ENCODE results near the gene PRR14L. TPM values are rescaled to one million over a fixed set of nuclear protein-coding genes. Genes with fewer than 3 reads are reported as not detected.
"Not testable (repeated sequence)": the region's sequence is repeated elsewhere in the genome, so short reads cannot be mapped to it uniquely, and the experiment has no call there.

The PRR14L gene
- total RNA-seq, 4 donors from 2014 or later, result 22.8 to 28.4 (median 27.3) TPM

DNA sequence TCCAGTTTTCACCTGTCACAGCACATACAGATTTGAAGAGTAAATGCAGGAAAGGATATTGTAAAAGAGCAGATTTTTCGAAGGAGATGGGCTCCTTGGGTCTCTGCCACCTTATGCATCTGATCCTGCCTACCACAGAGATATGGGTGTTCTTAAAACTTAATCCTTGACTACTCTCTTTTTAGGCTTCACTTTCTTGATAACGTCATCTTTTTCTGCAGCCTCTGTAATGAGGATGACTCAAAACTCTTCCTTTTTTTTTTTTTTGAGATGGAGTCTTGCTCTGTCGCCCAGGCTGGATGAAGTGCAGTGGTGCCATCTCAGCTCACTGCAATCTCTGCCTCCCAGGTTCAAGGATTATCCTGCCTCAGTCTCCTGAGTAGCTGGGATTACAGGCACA is 7.8 kb downstream of the PRR14L start:
- Histone ChIP-seq H3K27ac (no peak overlapping the region), H3K9me3 (no peaks in the 10 kb centered on the region), H3K36me3 (peaks cover 0 to 40% (median 0%) of the 10 kb centered on the region in 3 donors), H3K4me3 (no peak overlapping the region), H3K27me3 (no peaks in the 10 kb centered on the region), H3K4me1 (peaks cover 0 to 22% (median 0%) of the 10 kb centered on the region in 4 donors)
- WGBS, 2 donors, result 78 to 82% methylated on average over 3 of the region's 3 CpGs
- DNase-seq (ENCODE audit: low spot score in 2 of 2), result no peak
- TF ChIP-seq POLR2A (IDR thresholded peaks at IDR 0.05), result no peak
- no peak for TF ChIP-seq EP300 (IDR thresholded peaks at IDR 0.05)
- TF ChIP-seq, protein P1, sequence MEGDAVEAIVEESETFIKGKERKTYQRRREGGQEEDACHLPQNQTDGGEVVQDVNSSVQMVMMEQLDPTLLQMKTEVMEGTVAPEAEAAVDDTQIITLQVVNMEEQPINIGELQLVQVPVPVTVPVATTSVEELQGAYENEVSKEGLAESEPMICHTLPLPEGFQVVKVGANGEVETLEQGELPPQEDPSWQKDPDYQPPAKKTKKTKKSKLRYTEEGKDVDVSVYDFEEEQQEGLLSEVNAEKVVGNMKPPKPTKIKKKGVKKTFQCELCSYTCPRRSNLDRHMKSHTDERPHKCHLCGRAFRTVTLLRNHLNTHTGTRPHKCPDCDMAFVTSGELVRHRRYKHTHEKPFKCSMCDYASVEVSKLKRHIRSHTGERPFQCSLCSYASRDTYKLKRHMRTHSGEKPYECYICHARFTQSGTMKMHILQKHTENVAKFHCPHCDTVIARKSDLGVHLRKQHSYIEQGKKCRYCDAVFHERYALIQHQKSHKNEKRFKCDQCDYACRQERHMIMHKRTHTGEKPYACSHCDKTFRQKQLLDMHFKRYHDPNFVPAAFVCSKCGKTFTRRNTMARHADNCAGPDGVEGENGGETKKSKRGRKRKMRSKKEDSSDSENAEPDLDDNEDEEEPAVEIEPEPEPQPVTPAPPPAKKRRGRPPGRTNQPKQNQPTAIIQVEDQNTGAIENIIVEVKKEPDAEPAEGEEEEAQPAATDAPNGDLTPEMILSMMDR (IDR thresholded peaks at IDR 0.05), result no peak

DNA sequence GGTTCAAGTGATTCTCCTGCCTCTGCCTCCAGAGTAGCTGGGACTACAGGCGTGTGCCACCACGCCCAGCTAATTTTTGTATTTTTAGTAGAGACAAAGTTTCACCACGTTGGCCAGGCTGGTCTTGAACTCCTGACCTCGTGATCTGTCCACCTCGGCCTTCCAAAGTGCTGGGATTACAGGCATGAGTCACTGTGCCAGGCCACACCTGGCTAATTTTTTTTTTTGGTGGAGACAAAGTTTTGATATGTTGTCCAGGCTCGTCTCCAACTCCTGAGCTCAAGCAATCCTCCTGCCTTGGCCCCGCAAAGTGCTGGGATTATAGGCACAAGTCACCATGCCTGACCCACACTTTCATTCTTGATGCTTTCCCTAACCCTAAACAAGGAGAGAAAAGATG is 9.6 kb downstream of the PRR14L start:
- H3K4me3 ChIP-seq; H3K27me3 ChIP-seq; DNase-seq (ENCODE audit: low spot score in 2 of 2); H3K27ac ChIP-seq; H3K9me3 ChIP-seq: not testable (repeated sequence)
- Histone ChIP-seq H3K36me3 (peaks cover 0 to 34% (median 0%) of the 10 kb centered on the region in 3 donors), H3K4me1 (peaks cover 0 to 22% (median 0%) of the 10 kb centered on the region in 4 donors)
- 87 to 88% methylated on average over 7 of the region's 7 CpGs for WGBS, 2 donors

DNA sequence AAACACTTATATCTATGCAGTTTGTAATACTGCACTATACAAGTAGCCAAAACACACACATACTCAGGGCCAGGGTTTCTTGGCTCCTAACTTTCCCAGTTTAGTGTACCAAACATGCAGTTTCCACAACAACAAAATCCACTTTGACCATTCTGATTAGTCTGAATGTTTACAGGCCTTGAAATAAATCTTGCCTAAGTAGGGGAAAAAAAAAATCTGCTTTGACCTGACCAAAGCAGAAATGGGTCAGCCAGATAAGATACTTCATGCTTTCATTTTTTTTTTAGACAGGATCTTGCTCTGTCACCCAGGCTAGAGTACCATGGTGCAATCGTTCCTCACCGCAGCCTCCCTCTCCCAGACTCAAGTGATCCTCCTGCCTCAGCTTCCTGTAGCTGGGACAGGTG is 10.1 kb downstream of the PRR14L start:
- Histone ChIP-seq H3K9me3 (no peaks in the 10 kb centered on the region), H3K27me3 (no peaks in the 10 kb centered on the region), H3K27ac (no peak overlapping the region), H3K4me3 (no peak overlapping the region), H3K4me1 (peaks cover 0 to 22% (median 0%) of the 10 kb centered on the region in 4 donors), H3K36me3 (peaks cover 0 to 34% (median 0%) of the 10 kb centered on the region in 3 donors)
- WGBS, 2 donors, result 68 to 69% methylated on average over 2 of the region's 2 CpGs
- TF ChIP-seq EP300 (IDR thresholded peaks at IDR 0.05) (no peak), POLR2A (IDR thresholded peaks at IDR 0.05) (no peak)
- TF ChIP-seq, protein P1 (IDR thresholded peaks at IDR 0.05), result no peak
- no peak for DNase-seq (ENCODE audit: low spot score in 2 of 2)

DNA sequence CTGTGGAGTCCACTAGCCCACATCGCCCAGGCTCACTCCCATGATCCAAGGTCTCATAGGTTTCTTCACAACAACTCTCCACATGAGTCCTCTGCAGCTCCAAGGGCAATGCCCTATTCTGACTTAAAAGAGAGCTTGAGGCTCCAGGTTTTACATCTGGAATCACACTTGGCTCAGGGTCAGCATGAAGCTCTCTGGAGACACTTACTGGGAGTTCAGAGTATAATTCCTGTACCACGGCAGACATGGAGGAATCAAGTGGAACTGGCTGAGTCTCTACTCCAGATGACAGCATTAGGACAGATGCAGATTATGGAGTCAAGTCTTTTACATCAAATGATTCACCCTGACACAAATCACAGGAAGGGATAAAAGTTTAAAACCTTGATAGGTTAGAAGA is 11.4 kb downstream of the PRR14L start:
- no peaks in the 10 kb centered on the region for H3K9me3 ChIP-seq
- peaks cover 0 to 34% (median 0%) of the 10 kb centered on the region in 3 donors for H3K36me3 ChIP-seq
- no peak overlapping the region for H3K27ac ChIP-seq
- no peaks in the 10 kb centered on the region for H3K27me3 ChIP-seq
- WGBS, 2 donors, result 55 to 64% methylated on average over 2 of the region's 2 CpGs
- TF ChIP-seq, protein P1 (IDR thresholded peaks at IDR 0.05), result no peak
- TF ChIP-seq EP300 (IDR thresholded peaks at IDR 0.05) (no peak), POLR2A (IDR thresholded peaks at IDR 0.05) (no peak)
- no peak overlapping the region for H3K4me3 ChIP-seq
- H3K4me1 ChIP-seq, result peaks cover 0 to 22% (median 0%) of the 10 kb centered on the region in 4 donors
- DNase-seq (ENCODE audit: low spot score in 2 of 2), result no peak

DNA sequence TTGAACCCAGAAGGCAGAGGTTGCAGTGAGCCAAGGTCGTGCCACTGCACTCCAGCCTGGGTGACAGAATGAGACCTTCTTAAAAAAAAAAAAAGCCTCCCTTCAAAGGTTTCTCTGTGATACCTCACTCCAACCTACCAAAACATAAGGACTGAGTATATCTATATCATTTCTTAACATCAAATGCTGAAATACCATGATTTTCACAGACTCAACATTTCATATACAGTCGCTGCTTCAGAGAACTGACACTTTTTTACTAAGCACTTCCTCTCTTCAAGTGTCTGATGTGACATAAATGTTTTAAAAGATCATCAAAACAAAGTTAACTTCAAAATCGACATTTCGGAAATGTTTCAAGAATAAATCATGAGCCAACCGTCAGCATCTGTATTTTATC is 12.0 kb downstream of the PRR14L start:
- TF ChIP-seq POLR2A (IDR thresholded peaks at IDR 0.05), result no peak
- TF ChIP-seq, protein P1 (IDR thresholded peaks at IDR 0.05), result no peak
- TF ChIP-seq EP300 (IDR thresholded peaks at IDR 0.05), result no peak
- DNase-seq (ENCODE audit: low spot score in 2 of 2), result no peak
- H3K27me3 ChIP-seq, result no peaks in the 10 kb centered on the region
- peaks cover 0 to 22% (median 0%) of the 10 kb centered on the region in 4 donors for H3K4me1 ChIP-seq
- no peak overlapping the region for H3K27ac ChIP-seq
- H3K4me3 ChIP-seq, result no peak overlapping the region
- 83 to 84% methylated on average over 5 of the region's 5 CpGs for WGBS, 2 donors
- H3K9me3 ChIP-seq, result no peaks in the 10 kb centered on the region
- peaks cover 0 to 37% (median 0%) of the 10 kb centered on the region in 3 donors for H3K36me3 ChIP-seq

DNA sequence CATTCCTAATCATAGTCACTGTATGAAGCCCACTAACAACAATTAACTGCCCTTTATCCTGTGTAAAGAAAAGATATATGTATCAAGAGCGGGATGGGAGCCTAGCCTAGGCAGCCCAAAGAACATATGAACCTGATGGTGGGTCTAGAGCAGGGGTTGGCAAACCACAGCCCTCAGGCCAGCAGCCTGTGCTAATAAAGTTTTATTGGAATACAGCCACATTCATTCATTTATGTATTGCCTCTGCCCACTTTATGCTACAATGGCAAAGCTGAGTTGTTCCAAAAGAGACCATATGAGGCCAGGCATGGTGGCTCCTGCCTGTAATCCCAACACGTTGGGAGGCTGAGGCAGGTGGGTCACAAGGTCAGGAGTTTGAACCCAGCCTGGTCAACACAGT is 13.5 kb downstream of the PRR14L start:
- Histone ChIP-seq H3K27ac (no peak overlapping the region), H3K36me3 (peaks cover 0 to 33% (median 0%) of the 10 kb centered on the region in 3 donors), H3K4me1 (peaks cover 0 to 22% (median 0%) of the 10 kb centered on the region in 4 donors), H3K4me3 (no peak overlapping the region), H3K27me3 (no peaks in the 10 kb centered on the region), H3K9me3 (no peaks in the 10 kb centered on the region)
- WGBS, 2 donors, result 79 to 87% methylated on average over 2 of the region's 2 CpGs
- TF ChIP-seq POLR2A (IDR thresholded peaks at IDR 0.05) (no peak), EP300 (IDR thresholded peaks at IDR 0.05) (no peak)
- TF ChIP-seq, protein P1 (IDR thresholded peaks at IDR 0.05), result no peak
- no peak for DNase-seq (ENCODE audit: low spot score in 2 of 2)
